Measurements from ENCODE around the gene HSBP1.

HSBP1 gene

DNA sequence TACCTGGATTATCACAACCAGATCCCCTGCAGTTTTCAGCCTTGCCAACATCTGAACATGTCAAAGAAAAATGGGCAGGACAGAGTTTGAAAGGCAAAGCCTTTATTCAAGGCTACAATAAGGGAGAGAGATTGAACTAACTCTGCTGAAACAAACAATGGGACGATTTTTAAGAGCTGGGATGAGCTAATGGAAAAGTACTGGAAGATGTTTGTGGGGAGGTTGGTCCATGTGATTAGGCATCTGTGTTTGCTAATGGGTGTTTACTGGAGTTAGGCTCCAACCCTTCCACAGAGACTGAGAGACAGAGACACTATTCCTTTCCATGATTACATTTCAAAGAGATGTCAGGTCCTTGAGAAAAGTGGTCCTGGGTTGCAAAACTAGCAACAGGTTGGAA is 35.0 kb upstream of the HSBP1 start:
- no peak for TF ChIP-seq CTCF (conservative IDR thresholded peaks at IDR 0.05)

DNA sequence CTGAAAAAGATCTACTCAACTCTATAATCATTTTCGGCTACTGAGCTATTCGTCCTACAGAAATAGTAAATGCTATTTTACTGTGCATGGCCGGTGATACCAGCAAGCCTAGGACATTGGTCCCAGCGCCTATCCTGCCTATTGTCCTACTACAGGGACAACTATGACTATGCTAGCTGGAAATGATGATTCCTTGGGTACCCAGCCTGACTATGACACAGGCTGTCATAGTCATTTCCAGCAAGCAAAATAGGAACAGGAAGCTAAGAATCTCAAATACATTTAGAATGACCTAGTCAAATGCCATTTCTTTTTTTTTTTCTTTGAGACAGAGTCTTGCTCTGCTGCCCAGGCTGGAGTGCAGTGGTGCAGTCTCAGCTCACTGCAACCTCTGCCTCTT is 33.7 kb upstream of the HSBP1 start:
- H3K27ac ChIP-seq = no peak overlapping the region
- no peak for TF ChIP-seq CTCF (conservative IDR thresholded peaks at IDR 0.05)

More for the DNA sequence above, 35.0 kb upstream of the HSBP1 start:
- H3K27ac ChIP-seq = no peak overlapping the region

DNA sequence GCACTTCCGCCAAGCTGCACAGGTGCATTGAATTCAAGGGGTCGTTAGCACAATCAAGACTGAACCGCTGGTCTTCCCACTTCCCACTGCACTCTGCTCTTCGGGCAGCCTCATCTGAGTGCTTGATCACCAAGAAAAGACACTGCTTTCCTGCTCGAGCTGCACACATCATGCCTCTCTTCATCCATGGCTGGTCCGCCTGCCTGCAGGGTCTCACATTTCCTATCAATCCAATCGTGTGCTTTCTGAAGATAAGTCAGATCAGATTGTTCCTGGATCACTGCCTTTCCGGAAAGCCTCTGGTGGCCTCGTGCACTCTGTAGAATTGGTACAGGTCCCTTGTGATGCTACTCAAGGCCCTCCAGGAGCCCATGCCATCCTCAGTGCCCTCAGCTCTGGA is 30.8 kb upstream of the HSBP1 start:
- no peak overlapping the region for H3K27ac ChIP-seq
- no peak for TF ChIP-seq CTCF (conservative IDR thresholded peaks at IDR 0.05)

DNA sequence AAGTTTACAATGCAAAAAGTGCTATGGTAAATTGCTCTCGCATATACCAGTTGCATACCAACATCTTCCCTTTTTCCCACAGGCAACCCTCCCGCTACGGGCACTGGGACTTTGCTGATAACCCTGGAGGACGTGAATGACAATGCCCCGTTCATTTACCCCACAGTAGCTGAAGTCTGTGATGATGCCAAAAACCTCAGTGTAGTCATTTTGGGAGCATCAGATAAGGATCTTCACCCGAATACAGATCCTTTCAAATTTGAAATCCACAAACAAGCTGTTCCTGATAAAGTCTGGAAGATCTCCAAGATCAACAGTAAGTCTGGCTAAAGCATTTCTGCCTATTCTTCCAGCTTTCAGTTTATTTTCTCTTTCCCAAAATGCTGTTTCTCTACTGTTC is 27.9 kb upstream of the HSBP1 start:
- H3K27ac ChIP-seq = peak overlapping the region; percentile 70
- TF ChIP-seq CTCF (conservative IDR thresholded peaks at IDR 0.05) = no peak

DNA sequence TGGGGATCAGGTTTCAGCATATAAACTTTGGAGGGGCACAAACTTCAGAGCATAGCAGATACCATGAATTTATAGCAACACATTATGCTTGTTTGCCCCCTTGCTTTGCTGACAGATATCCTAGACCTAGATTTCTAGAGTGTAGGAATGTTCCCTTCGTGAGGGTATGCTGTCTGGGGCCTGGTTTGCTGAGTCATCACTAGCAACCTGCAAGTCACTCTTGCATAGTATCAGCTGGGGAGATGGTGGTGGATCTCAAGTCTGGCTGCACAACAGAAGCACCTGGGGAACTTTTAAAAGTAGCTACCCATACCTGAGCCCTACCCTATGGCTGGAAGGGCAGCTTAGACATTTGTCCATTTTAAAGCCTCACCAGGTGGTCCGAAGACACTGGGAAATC is 22.3 kb upstream of the HSBP1 start:
- H3K27ac ChIP-seq = no peak overlapping the region
- no peak for TF ChIP-seq CTCF (conservative IDR thresholded peaks at IDR 0.05)

GRCh38 chr16:83789642-83790401 is 18.0 kb upstream of the HSBP1 start:
- no peak for TF ChIP-seq CTCF (conservative IDR thresholded peaks at IDR 0.05)
- H3K27ac ChIP-seq = no peak overlapping the region

- no peak for TF ChIP-seq CTCF (conservative IDR thresholded peaks at IDR 0.05)
- H3K27ac ChIP-seq = no peak overlapping the region
These were observed 15.9 kb upstream of the HSBP1 start for GRCh38 chr16:83791916-83792315.
